ENCODE results near the gene MEP1B.

GRCh38 chr18:32264401-32264800 is 74.6 kb downstream of the MEP1B start:
- no peak for TF ChIP-seq CTCF (IDR thresholded peaks at IDR 0.05)
- TF ChIP-seq EZH2 (IDR thresholded peaks at IDR 0.05; ENCODE audit: borderline replicate concordance, insufficient read depth, low read depth, low read length, poor library complexity, severe bottlenecking): no peak

Measured in B cell (primary cell).